ENCODE data around the gene TMEM79.

The TMEM79 gene

DNA sequence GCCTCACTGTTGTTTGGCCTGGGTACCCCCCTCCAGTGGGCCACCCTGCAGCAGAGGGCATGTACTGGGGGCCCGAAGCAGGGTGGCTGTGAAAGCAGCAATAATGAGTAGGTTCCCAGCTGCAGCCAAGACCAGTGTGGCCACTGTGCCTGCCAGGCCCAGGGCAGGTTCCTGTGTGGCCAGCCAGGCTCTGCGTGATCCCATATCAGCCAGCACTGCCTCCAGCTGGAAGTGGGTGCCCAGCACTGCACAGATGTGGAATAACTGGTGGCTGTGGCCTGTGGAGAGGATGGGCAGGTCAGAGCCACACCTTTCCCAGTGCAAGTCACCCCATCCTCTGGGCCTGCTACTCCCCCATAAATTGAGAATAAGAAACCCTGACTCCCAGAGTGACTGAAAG is 40.0 kb upstream of the TMEM79 start:
- TF ChIP-seq, protein P1, sequence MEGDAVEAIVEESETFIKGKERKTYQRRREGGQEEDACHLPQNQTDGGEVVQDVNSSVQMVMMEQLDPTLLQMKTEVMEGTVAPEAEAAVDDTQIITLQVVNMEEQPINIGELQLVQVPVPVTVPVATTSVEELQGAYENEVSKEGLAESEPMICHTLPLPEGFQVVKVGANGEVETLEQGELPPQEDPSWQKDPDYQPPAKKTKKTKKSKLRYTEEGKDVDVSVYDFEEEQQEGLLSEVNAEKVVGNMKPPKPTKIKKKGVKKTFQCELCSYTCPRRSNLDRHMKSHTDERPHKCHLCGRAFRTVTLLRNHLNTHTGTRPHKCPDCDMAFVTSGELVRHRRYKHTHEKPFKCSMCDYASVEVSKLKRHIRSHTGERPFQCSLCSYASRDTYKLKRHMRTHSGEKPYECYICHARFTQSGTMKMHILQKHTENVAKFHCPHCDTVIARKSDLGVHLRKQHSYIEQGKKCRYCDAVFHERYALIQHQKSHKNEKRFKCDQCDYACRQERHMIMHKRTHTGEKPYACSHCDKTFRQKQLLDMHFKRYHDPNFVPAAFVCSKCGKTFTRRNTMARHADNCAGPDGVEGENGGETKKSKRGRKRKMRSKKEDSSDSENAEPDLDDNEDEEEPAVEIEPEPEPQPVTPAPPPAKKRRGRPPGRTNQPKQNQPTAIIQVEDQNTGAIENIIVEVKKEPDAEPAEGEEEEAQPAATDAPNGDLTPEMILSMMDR (IDR thresholded peaks at IDR 0.05; ENCODE audit: control insufficient read depth, insufficient read depth, low read depth, low read length, missing control alignments): no peak
- no peak for DNase-seq (ENCODE audit: low read depth)

DNA sequence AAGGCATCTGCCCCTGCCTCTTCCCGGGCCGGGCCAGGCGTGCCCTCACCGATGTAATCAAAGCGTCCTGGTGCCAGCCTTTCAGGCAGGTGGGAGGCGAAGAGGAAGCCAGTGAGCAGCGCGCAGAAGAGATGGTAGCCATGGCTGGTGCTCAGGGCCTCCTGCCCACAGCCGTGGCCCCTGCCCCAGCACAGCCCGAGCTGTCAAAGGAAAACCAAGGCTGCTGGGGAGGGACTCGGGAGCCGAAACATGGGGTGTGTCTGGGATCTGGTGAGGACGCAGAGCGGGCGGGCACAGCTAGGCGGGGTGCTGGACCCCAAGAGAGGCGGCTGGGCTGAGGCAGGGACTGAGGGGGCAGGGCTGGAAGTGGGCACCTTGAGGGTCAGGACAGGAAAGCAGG is 39.4 kb upstream of the TMEM79 start:
- no peak overlapping the region for H3K4me3 ChIP-seq (ENCODE audit: control insufficient read depth, low read depth, low read length)
- DNase-seq (ENCODE audit: low read depth): no peak
- TF ChIP-seq, protein P1 (IDR thresholded peaks at IDR 0.05; ENCODE audit: control insufficient read depth, insufficient read depth, low read depth, low read length, missing control alignments): no peak

More for the DNA sequence above, 40.0 kb upstream of the TMEM79 start:
- no peak overlapping the region for H3K4me3 ChIP-seq (ENCODE audit: control insufficient read depth, low read depth, low read length)

DNA sequence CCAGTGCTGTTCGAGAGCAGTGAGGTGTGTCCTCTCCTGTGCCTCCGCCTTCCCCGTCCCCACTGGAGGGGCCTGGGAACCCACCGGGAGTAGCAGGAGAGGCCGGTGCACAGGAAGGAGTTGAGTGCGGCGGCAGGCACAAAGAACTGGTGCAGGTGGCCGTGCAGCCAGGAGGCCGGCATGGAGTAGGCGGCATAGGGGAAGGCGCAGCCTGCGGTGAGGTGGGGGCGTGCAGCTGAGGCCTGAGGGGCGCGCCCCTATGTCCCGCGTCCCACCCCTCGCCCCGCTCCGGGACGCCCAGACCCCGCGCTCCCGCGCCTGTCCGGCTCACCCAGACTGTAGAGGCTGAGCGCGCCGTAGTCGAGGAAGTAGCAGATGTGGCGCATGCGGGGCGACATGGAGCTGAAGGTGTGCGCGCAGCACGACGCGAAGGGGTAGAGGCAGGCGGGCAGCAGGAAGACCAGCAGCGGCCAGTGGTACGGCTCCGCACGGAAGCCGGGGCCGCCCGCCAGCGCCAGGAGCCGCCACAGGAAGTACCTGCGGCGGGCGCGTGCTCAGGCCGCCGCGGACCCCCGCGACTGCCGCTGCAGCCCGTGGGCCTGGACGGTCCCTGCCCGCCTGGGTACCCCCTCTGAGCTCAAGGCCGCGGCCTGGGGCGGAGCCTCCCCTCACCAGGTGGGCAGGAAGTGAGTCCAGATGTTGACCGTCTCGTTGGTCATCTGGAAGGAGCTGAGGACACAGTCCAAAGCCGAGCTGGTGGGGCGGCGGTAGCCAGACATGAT is 38.5 kb upstream of the TMEM79 start:
- H3K4me3 ChIP-seq (ENCODE audit: control insufficient read depth, low read depth, low read length): no peak overlapping the region
- DNase-seq (ENCODE audit: low read depth): no peak

DNA sequence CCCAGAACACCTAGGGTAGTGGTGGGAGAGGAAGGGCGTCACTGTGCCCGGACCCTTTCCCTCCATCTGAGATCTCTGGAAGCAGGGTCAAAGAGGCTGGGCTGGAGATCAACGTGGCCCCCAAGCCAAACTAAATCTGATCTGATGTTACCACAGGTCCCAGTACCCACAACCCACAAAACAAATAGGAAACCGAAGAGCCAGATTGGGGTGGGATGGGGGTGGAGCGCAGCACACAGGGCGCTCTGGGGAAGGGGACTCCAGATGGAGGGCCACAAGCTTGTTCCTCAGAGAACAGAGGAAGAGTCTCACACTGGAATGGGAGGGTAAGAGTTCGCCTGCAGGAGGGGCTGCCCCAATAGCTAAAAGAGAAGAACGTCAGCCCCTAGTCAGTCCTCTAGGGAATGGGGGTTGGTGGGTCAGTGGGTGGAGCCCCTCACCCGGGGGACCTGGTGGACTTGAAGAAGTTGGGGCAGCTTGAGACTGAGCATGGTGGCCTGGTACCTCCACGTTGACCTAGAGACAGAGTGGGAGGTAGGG is 37.8 kb upstream of the TMEM79 start:
- no peak overlapping the region for H3K4me3 ChIP-seq (ENCODE audit: control insufficient read depth, low read depth, low read length)
- DNase-seq (ENCODE audit: low read depth): no peak
- TF ChIP-seq, protein P1 (IDR thresholded peaks at IDR 0.05; ENCODE audit: control insufficient read depth, insufficient read depth, low read depth, low read length, missing control alignments): no peak

More for the DNA sequence above, 38.5 kb upstream of the TMEM79 start:
- TF ChIP-seq, protein P1 (IDR thresholded peaks at IDR 0.05; ENCODE audit: control insufficient read depth, insufficient read depth, low read depth, low read length, missing control alignments): no peak

DNA sequence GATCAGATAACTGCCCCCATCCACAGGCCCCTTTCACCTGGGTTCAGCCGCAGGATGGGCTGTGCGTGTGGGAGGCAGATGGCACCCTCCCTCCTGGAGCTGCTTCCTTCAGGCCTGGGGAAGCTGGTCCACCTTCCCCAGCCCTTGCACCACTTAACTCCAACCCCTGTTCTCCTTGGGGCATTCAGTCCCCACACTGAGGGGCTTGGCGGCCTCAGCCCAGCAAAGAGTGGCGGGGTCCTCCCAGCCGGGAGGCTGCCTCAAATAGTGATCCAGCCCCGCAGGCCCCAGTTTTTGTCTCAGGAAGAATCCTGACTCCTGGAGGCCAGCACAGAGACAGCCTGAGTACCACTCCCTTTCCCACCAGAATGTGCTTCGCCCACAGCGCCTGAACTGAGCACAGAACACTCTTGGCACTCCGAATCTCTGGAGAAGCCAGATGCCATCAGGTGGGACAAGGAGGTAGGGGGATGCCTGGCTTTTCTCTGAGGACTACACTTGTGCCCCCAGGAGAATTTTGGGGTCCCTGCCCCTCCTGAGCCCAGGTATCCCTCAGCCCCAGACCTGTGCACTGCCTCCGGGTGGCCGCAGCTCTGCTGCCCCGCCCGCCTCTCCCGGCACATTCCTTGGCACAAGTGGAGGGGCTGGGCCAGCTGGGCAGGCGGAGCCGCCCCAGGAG is 37.2 kb upstream of the TMEM79 start:
- H3K4me3 ChIP-seq (ENCODE audit: control insufficient read depth, low read depth, low read length): no peak overlapping the region
- TF ChIP-seq, protein P1 (IDR thresholded peaks at IDR 0.05; ENCODE audit: control insufficient read depth, insufficient read depth, low read depth, low read length, missing control alignments): no peak
- DNase-seq (ENCODE audit: low read depth): no peak

DNA sequence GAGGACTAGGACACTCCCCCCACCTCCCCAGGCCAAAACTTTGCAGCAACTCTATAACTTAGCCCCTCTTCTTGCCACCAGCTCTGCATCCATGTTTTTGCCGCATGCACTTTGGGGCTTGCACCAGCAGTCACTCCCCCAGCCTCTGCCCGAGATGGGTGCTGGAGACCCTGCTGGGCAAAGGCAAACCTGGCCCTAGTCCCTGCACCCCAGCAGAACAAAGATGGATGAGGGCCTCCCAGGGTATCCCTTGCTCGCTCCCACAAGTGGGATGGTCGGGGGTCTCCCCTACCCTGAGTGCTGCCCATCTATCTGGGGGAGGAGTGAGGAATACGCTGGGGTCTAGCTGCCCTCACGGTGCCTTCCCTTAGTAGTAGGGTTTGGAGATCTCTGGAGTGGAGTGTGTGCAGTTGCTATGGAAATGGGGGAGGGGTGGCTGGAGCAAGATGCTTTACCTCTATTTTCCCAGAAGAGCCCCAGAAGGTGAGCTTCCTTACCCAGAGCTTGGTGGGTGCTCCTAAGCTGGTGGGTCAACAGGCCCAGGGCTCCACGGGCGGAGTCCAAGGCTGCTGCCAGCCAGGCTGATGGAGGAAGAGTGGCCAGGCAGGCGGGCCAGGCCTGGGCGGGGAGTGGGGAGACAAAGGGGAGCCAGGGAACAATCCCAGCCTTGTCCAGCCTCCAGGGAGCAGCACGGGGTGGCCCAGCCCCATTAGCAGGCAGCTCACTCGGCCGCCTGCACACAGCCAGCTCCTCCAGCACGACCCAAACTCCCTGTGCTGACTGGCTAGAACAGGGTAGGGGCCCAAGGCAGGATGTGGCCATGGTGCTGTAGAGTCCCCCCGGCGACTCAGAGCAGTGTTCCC is 36.4 kb upstream of the TMEM79 start, which contains the start of gene PAQR6:
Gene PAQR6 (minus strand): TSS at position 597 of the 863 bp plus-strand sequence. CDS start 1,325 bp downstream, outside the sequence.
- TF ChIP-seq, protein P1 (IDR thresholded peaks at IDR 0.05; ENCODE audit: control insufficient read depth, insufficient read depth, low read depth, low read length, missing control alignments): no peak
- no peak for DNase-seq (ENCODE audit: low read depth)
- no peak within 1 kb of the TSS for H3K4me3 ChIP-seq (ENCODE audit: control insufficient read depth, low read depth, low read length)

All from AG09309 (cell line).